Right lobe of liver (tissue), 6 donors: Measurements from ENCODE around the gene PHYHD1. TPM values are rescaled to one million over a fixed set of nuclear protein-coding genes. Genes with fewer than 3 reads are reported as not detected.
A peak's percentile ranks its signal among the peaks of the same experiment; 100 is the strongest.

ENCODE experiments used
- ATAC-seq, 4 donors: fragments of 200-7000 bp; cut with Tn5 transposase; one replicate each; pipeline ENCODE4 v1.9.1; 2020; ENCODE audit warnings: mild to moderate bottlenecking in 4 of 4, moderate library complexity in 4 of 4
- DNase-seq, 3 donors: peaks; one replicate each; pipeline ENCODE4 v3.0.0-alpha.2; 2020
- H3K27ac ChIP-seq, 3 donors: fragments of 200-600 bp; one replicate each; pipeline ENCODE4 v1.8.0; 2022
- H3K27me3 ChIP-seq, 2 donors: fragments of 200-600 bp; one replicate each; pipeline ENCODE4 v1.8.0; 2022
- H3K36me3 ChIP-seq, 4 donors: fragments of 200-600 bp; sonication (generic) in 1 of 4; one replicate each; pipeline versions ENCODE4 v1.5.1 to v1.8.0; 2017 to 2022; ENCODE audit warnings: control low read depth in 1 of 4
- H3K4me1 ChIP-seq, 4 donors: fragments of 200-600 bp; sonication (generic) in 1 of 4; one replicate each; pipeline versions ENCODE4 v1.5.1 to v1.8.0; 2017 to 2022; ENCODE audit warnings: control low read depth in 1 of 4
- H3K4me3 ChIP-seq, 3 donors: fragments of 200-600 bp; one replicate each; pipeline ENCODE4 v1.8.0; 2022
- H3K9me3 ChIP-seq, 4 donors: fragments of 200-600 bp; sonication (generic) in 1 of 4; one replicate each; pipeline versions ENCODE4 v1.5.1 to v1.8.0; 2017 to 2022; ENCODE audit warnings: control low read depth in 1 of 4
- POLR2A ChIP-seq: fragments of 450-650 bp; IDR thresholded peaks from one replicate; pipeline ENCODE4 v1.6.1; 2017; ENCODE audit warnings: antibody characterized with exemption, mild to moderate bottlenecking
- WGBS: methylation state at CpG from one replicate; pipeline ENCODE4 v1.1.6; 2018; ENCODE audit warnings: low coverage, low lambda C conversion rate; ENCODE audit not compliant: insufficient coverage; ENCODE audit errors: missing lambda C conversion rate; 5-methylcytosine and 5-hydroxymethylcytosine counted together
- intact Hi-C, 2 donors: fragments of 100-400 bp; cut with DNase I; formaldehyde crosslinking; loops; one replicate each; pipeline versions ENCODE4 v1.11.2 to v1.14.1; 2022
- long read RNA-seq: library from polyadenylated mRNA; unstranded; transcript quantifications from one replicate; pipeline ENCODE4 v2.0.0, GENCODE V29; 2019
- total RNA-seq, 6 experiments: library from RNA; depleted of rRNA in 2 of 6; stranded (reverse); fragments of >200 nt in 2 of 6; fragmentation: NEBNext Ultra II Directional in 3 of 6; extraction: Animal tissue kit (Norgen Biotek cat#: 25700) in 3 of 6; gene quantifications; one replicate each; pipeline versions ENCODE4 v1.1.0 to v1.2.4, GENCODE V29; 2016 to 2023
- TF ChIP-seq, protein P1 (sequence below), 4 donors: fragments of 200-600 bp in 3 of 4; fragments of 450-650 bp in 1 of 4; IDR thresholded peaks; one replicate each; pipeline versions ENCODE4 v1.5.1 to v1.8.0; 2016 to 2022; ENCODE audit warnings: antibody characterized with exemption in 4 of 4, mild to moderate bottlenecking in 2 of 4
- donor health status: DM: no; HTN: yes; CAD: no.
- donor health status: DM: no; HTN: no; CAD: no.
- donor health status: DM: no; HTN: no; CAD: no.
- donor health status: DM: no; HTN: yes; CAD: no.
- donor health status: DM: no; HTN: yes; CAD: no.

PHYHD1 gene
- total RNA-seq, result 10 to 100 TPM; 14.0 to 69.7 (median 38.2) TPM
- long read RNA-seq, partial matches to known transcripts, result 10 of 13 reads
- long read RNA-seq, other reads (novel, unspliced or antisense), result 3 of 13 reads

DNA sequence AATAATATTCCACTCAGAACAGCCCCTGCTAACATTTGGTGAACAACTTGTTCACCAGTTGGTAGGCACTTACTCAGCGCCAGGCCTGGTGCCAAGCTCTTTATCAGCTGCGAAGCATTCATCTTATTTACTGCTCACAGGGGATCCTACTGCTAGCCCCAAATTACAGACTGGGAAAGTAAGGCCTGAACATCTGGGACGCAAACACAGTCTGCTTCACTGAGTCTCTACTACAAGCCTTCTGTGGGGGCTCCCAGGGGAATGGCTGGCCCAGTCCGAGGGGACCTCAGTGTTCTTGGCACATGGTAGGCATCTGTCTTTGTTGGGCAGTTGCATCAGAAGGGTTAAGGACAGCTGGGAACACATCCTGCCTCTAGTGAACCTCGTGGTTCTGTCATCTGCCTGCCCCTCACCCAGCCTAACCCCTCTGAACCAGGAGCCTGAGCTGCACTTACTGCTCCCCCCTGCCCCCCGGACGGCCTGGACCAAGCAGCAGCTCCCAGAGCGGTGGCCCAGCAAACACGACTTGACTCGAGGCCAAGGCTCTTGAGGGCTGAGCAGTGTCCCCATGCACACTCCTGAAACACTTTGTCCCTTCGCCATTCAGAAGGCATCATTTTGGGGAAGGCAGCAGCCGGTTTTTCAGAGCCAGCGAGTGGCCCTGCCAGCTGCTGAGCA, at the start of gene PHYHD1:
Gene PHYHD1 (plus strand): TSS at position 602 of the 678 bp plus-strand sequence. CDS start 1,342 bp downstream, outside the sequence.
- 25% methylated on average over 8 of the region's 13 CpGs for WGBS
- TF ChIP-seq POLR2A, result peak; percentile 25
- TF ChIP-seq, protein P1, sequence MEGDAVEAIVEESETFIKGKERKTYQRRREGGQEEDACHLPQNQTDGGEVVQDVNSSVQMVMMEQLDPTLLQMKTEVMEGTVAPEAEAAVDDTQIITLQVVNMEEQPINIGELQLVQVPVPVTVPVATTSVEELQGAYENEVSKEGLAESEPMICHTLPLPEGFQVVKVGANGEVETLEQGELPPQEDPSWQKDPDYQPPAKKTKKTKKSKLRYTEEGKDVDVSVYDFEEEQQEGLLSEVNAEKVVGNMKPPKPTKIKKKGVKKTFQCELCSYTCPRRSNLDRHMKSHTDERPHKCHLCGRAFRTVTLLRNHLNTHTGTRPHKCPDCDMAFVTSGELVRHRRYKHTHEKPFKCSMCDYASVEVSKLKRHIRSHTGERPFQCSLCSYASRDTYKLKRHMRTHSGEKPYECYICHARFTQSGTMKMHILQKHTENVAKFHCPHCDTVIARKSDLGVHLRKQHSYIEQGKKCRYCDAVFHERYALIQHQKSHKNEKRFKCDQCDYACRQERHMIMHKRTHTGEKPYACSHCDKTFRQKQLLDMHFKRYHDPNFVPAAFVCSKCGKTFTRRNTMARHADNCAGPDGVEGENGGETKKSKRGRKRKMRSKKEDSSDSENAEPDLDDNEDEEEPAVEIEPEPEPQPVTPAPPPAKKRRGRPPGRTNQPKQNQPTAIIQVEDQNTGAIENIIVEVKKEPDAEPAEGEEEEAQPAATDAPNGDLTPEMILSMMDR (IDR thresholded peaks at IDR 0.05), result no peak
- ATAC-seq (peak; percentile 24 to 60 (median 48)), DNase-seq (peak; percentile 78 to 92 (median 90))
- Histone ChIP-seq H3K4me1 (peaks cover 0 to 44% (median 21%) of the 10 kb centered on the region in 4 donors), H3K4me3 (peak within 1 kb of the TSS; percentile 64 to 76 (median 65)), H3K9me3 (no peaks in the 10 kb centered on the region), H3K27ac (peak within 1 kb of the TSS; percentile 84 to 92 (median 88)), H3K36me3 (peaks cover 0 to 3% (median 0%) of the 10 kb centered on the region in 4 donors), H3K27me3 (no peaks in the 10 kb centered on the region)
- intact Hi-C loops, result loop anchor here in 1 of 2 donors (5.0 kb wide), 1 partner anchor 38 kb away; the partner anchor contains the start of genes KYAT1 and LRRC8A

DNA sequence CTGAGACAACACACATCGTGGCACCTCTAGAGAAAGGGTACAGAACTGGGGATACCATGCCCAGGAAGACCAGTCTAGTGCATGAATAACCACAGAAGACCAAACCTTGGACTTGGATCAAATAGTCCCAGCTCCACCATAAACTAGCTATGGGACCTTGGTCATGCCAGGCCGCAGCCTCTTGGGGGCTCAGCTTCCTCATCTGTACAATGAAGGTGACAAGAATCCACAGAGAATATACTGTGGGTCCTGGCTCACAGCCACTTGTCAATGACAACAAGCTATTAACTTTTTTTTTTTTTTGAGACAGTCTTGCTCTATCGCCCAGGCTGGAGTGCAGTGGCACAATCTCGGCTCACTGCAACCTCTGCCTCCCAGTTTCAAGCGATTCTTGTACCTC, 42.9 kb upstream of the PHYHD1 start:
- DNase-seq (peak in 1 of 3 donors; percentile 22), ATAC-seq (no peak)
- Histone ChIP-seq H3K9me3 (no peaks in the 10 kb centered on the region), H3K4me1 (peaks cover 0 to 52% (median 24%) of the 10 kb centered on the region in 4 donors), H3K36me3 (no peaks in the 10 kb centered on the region), H3K27me3 (no peaks in the 10 kb centered on the region), H3K27ac (peak overlapping the region; percentile 92 to 98 (median 97)), H3K4me3 (no peak overlapping the region)
- intact Hi-C loops, result no loop called here
- TF ChIP-seq, protein P1 (IDR thresholded peaks at IDR 0.05), result no peak
- no peak for TF ChIP-seq POLR2A
- 21% methylated on average over 4 of the region's 5 CpGs for WGBS

DNA sequence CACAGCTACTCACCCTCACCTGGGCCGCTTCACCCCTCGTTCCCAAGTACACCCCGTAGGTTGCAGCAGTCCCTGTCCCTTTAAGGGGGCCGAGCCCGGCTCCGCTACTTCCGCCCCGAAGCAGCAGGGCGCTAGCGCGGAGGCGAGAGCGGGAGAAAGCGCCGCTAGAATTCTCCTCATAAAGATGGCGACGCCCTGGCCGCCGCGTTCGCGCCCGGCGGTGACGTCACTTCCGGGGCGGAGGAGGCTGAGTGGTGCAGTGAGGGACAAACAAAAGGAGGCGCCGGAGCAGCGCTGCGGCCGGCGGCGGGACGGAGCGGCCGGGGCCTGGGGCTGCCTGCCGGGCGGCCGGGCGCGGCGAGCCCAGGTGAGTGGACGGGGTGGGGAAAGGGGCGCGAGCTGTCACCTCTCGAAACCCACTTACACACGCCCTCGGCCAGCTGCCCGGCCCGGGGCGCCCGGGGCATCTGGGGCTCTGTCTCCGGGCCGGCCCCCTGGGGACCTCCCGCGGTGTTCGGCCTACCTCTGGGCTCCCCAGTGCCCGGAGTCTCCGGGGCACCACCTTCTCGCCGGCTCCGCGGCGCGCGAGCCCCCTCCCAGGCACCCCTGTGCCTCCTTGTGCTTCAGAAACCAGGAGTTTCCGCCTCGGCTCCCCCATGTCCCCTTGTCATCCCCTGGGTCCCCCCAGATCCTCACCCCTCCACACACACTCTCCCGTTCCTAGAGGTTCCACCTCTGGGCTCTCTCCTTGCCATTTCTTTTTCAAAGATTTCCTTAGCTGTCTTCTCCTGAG, 38.7 kb upstream of the PHYHD1 start, which contains the start of the genes KYAT1 and LRRC8A:
Gene KYAT1 (minus strand): TSS at position 67 of the 793 bp plus-strand sequence. CDS start 36,545 bp downstream, outside the sequence.
Gene LRRC8A (plus strand): TSS at position 250 of the 793 bp plus-strand sequence. CDS start 25,032 bp downstream, outside the sequence.
- Histone ChIP-seq H3K4me3 (peak within 1 kb of the TSS; percentile 94 to 99 (median 98)), H3K9me3 (no peaks in the 10 kb centered on the region), H3K4me1 (peaks cover 0 to 40% (median 16%) of the 10 kb centered on the region in 4 donors), H3K36me3 (peaks cover 0 to 10% (median 3%) of the 10 kb centered on the region in 4 donors), H3K27ac (peak within 1 kb of the TSS; percentile 97 to 98 (median 98)), H3K27me3 (no peaks in the 10 kb centered on the region)
- DNase-seq, result peak; percentile 98 to 99 (median 99)
- peak; percentile 73 to 81 (median 78) for ATAC-seq
- peak; percentile 96 for TF ChIP-seq POLR2A
- TF ChIP-seq, protein P1 (IDR thresholded peaks at IDR 0.05), result peak in 3 of 4 donors; percentile 6 to 21 (median 12)
- WGBS, result 0% methylated on average over 19 of the region's 70 CpGs
- intact Hi-C loops, result loop anchor here (5.0 kb wide), 2 partner anchors 35 to 40 kb away; partner anchors contain the start of gene PHYHD1 (in 1 of the 2)
